H9 (cell line): ENCODE measurements around the gene TMEM187. TPM values are rescaled to one million over a fixed set of nuclear protein-coding genes. Genes with fewer than 3 reads are reported as not detected.

ENCODE experiments used
- DNase-seq: peaks from one replicate; pipeline ENCODE4 v3.0.0-alpha.2; 2017
- H2AFZ ChIP-seq: one replicate; pipeline ENCODE4 v1.6.1; 2013; ENCODE audit warnings: mild to moderate bottlenecking, low read length, control low read depth, moderate library complexity
- H2AK5ac ChIP-seq: 2 replicates; pipeline ENCODE4 v1.6.1; 2013; ENCODE audit warnings: low read length, control low read depth, mixed read lengths; ENCODE audit not compliant: insufficient read length
- H2BK120ac ChIP-seq: one replicate; pipeline ENCODE4 v1.6.1; 2013; ENCODE audit warnings: low read depth, mild to moderate bottlenecking, low read length, control low read depth, inconsistent platforms; ENCODE audit not compliant: poor library complexity, severe bottlenecking
- H2BK12ac ChIP-seq: 2 replicates; pipeline ENCODE4 v1.6.1; 2013; ENCODE audit warnings: low read length, control low read depth, mixed read lengths, low read depth; ENCODE audit not compliant: insufficient read length
- H2BK15ac ChIP-seq: 2 replicates; pipeline ENCODE4 v1.6.1; 2013; ENCODE audit warnings: low read depth, low read length, control low read depth
- H2BK20ac ChIP-seq: one replicate; pipeline ENCODE4 v1.6.1; 2013; ENCODE audit warnings: low read depth, mild to moderate bottlenecking, low read length, control low read depth, inconsistent platforms; ENCODE audit not compliant: poor library complexity, severe bottlenecking
- H2BK5ac ChIP-seq: 2 replicates; pipeline ENCODE4 v1.6.1; 2013; ENCODE audit warnings: low read length, control low read depth, mixed read lengths; ENCODE audit not compliant: insufficient read length
- H3K14ac ChIP-seq: 2 replicates; pipeline ENCODE4 v1.6.1; 2013; ENCODE audit warnings: low read length, control low read depth; ENCODE audit not compliant: insufficient read depth
- H3K18ac ChIP-seq: 2 replicates; pipeline ENCODE4 v1.6.1; 2013; ENCODE audit warnings: low read depth, mild to moderate bottlenecking, mixed read lengths, low read length, control low read depth; ENCODE audit not compliant: insufficient read length
- H3K23ac ChIP-seq: 2 replicates; pipeline ENCODE4 v1.6.1; 2013; ENCODE audit warnings: low read length, control low read depth, mixed read lengths, low read depth; ENCODE audit not compliant: insufficient read length
- H3K23me2 ChIP-seq: 2 replicates; pipeline ENCODE4 v1.6.1; 2013; ENCODE audit warnings: low read depth, mild to moderate bottlenecking, mixed read lengths, low read length, control low read depth; ENCODE audit not compliant: insufficient read length, poor library complexity, severe bottlenecking
- H3K27ac ChIP-seq: 2 replicates; pipeline ENCODE4 v1.5.1; 2013; ENCODE audit warnings: low read length, control low read depth, mixed read lengths, low read depth; ENCODE audit not compliant: insufficient read length
- H3K27me3 ChIP-seq: 2 replicates; pipeline ENCODE4 v1.6.1; 2013; ENCODE audit warnings: low read length, control low read depth, inconsistent platforms; ENCODE audit not compliant: insufficient read depth
- H3K4ac ChIP-seq: 2 replicates; pipeline ENCODE4 v1.6.1; 2013; ENCODE audit warnings: low read depth, mild to moderate bottlenecking, control low read depth, inconsistent platforms, low read length, moderate library complexity
- H3K4me1 ChIP-seq: 2 replicates; pipeline ENCODE4 v1.6.1; 2013; ENCODE audit warnings: low read length, control low read depth, inconsistent platforms; ENCODE audit not compliant: insufficient read depth
- H3K4me2 ChIP-seq: 2 replicates; pipeline ENCODE4 v1.6.1; 2013; ENCODE audit warnings: low read length, control low read depth, mixed read lengths; ENCODE audit not compliant: insufficient read length, insufficient read depth
- H3K56ac ChIP-seq: 2 replicates; pipeline ENCODE4 v1.6.1; 2013; ENCODE audit warnings: low read depth, mild to moderate bottlenecking, mixed read lengths, low read length, control low read depth; ENCODE audit not compliant: insufficient read length
- H3K79me1 ChIP-seq: 2 replicates; pipeline ENCODE4 v1.6.1; 2013; ENCODE audit warnings: low read depth, mild to moderate bottlenecking, moderate library complexity, low read length, control low read depth, inconsistent platforms; ENCODE audit not compliant: insufficient read depth, poor library complexity, severe bottlenecking
- H3K79me2 ChIP-seq: 2 replicates; pipeline ENCODE4 v1.6.1; 2013; ENCODE audit warnings: low read length, control low read depth, inconsistent platforms; ENCODE audit not compliant: insufficient read depth
- H3K9ac ChIP-seq: 2 replicates; pipeline ENCODE4 v1.6.1; 2013; ENCODE audit warnings: low read length, control low read depth, mixed read lengths; ENCODE audit not compliant: insufficient read length; ENCODE audit errors: extremely low read depth
- H3K9me3 ChIP-seq: one replicate; pipeline ENCODE4 v1.6.1; 2013; ENCODE audit warnings: low read depth, low read length, inconsistent platforms; ENCODE audit not compliant: control insufficient read depth
- H3T11ph ChIP-seq: one replicate; pipeline ENCODE4 v1.6.1; 2013; ENCODE audit warnings: mild to moderate bottlenecking, low read length, control low read depth, inconsistent platforms
- H4K20me1 ChIP-seq: one replicate; pipeline ENCODE4 v1.6.1; 2013; ENCODE audit not compliant: control insufficient read depth, insufficient read length, insufficient read depth
- H4K5ac ChIP-seq: 2 replicates; pipeline ENCODE4 v1.6.1; 2013; ENCODE audit warnings: low read depth, mild to moderate bottlenecking, mixed read lengths, low read length, control low read depth; ENCODE audit not compliant: insufficient read length
- H4K8ac ChIP-seq: replicated peaks from 2 replicates; pipeline ENCODE4 v1.6.1; 2013; ENCODE audit warnings: low read length, control low read depth, mixed read lengths, low read depth; ENCODE audit not compliant: insufficient read length
- H4K91ac ChIP-seq: 2 replicates; pipeline ENCODE4 v1.6.1; 2013; ENCODE audit warnings: low read depth, mild to moderate bottlenecking, moderate library complexity, mixed read lengths, low read length, control low read depth; ENCODE audit not compliant: insufficient read length
- H3K27ac Mint-ChIP-seq, 3 experiments: 2 replicates in 2 of 3; 3 replicates in 1 of 3; pipeline ENCODE4 v1.8.0; 2020 to 2021; ENCODE audit warnings: mixed read lengths in 3 of 3, mild to moderate bottlenecking in 1 of 3, moderate library complexity in 1 of 3
- H3K27me3 Mint-ChIP-seq: 2 replicates; pipeline ENCODE4 v1.8.0; 2021; ENCODE audit warnings: low read depth, mild to moderate bottlenecking, moderate library complexity, mixed read lengths
- H3K36me3 Mint-ChIP-seq, 3 experiments: 2 replicates in 2 of 3; 3 replicates in 1 of 3; pipeline ENCODE4 v1.8.0; 2020 to 2021; ENCODE audit warnings: low read depth in 3 of 3, mixed read lengths in 3 of 3; ENCODE audit not compliant: insufficient read depth in 1 of 3
- H3K4me1 Mint-ChIP-seq, 2 experiments: 2 replicates each; pipeline ENCODE4 v1.8.0; 2020; ENCODE audit warnings: mixed read lengths in 2 of 2
- H3K4me3 Mint-ChIP-seq, 2 experiments: 2 replicates in 1 of 2; 3 replicates in 1 of 2; pipeline ENCODE4 v1.8.0; 2020 to 2021; ENCODE audit warnings: mild to moderate bottlenecking in 2 of 2, mixed read lengths in 2 of 2, moderate library complexity in 1 of 2
- H3K9me3 Mint-ChIP-seq, 2 experiments: 2 replicates in 1 of 2; 3 replicates in 1 of 2; pipeline ENCODE4 v1.8.0; 2020; ENCODE audit warnings: mild to moderate bottlenecking in 2 of 2, mixed read lengths in 2 of 2, moderate library complexity in 1 of 2
- CTCF ChIP-seq: fragments of 200-600 bp; sonication (generic); conservative IDR thresholded peaks from 3 replicates; pipeline ENCODE4 v1.8.0; 2021; ENCODE audit warnings: antibody characterized with exemption, mild to moderate bottlenecking
- WGBS: extraction: QIAGEN DNeasy Blood & Tissue Kit; methylation state at CpG from one replicate; pipeline ENCODE4 v1.1.7; 2013; ENCODE audit warnings: missing lambda C conversion rate, low lambda C conversion rate, mixed read lengths; ENCODE audit not compliant: insufficient read length; ENCODE audit errors: extremely low coverage; 5-methylcytosine and 5-hydroxymethylcytosine counted together
- total RNA-seq: library from RNA; stranded (reverse); gene quantifications from 2 replicates; pipeline ENCODE4 v1.2.1, GENCODE V29; 2021

TMEM187 gene
- total RNA-seq, 1 experiment from 2014 or later, result 2.7 TPM

GRCh38 chrX:153931151-153931550 lies 41.4 kb upstream of the TMEM187 start:
- H4K91ac ChIP-seq, result no peak overlapping the region
- peaks cover 21% of the 10 kb centered on the region for H3K23me2 ChIP-seq
- no peaks in the 10 kb centered on the region; the same call in 1 of the 2 replicates for H3K79me2 ChIP-seq
- H3K27me3 Mint-ChIP-seq, result no peaks in the 10 kb centered on the region
- H4K8ac ChIP-seq, result no peak overlapping the region
- H3K9me3 ChIP-seq, result peaks cover 22% of the 10 kb centered on the region
- no peak for TF ChIP-seq CTCF
- no peak overlapping the region for H2AFZ ChIP-seq
- H2AK5ac ChIP-seq, result no peak overlapping the region
- peak overlapping the region in 1 of 2 experiments; percentile 4; a peak in 1 of 5 replicates for H3K4me3 Mint-ChIP-seq
- peaks cover 54 to 66% of the 10 kb centered on the region in 2 experiments for H3K9me3 Mint-ChIP-seq
- no peak overlapping the region for H3K23ac ChIP-seq
- H3K4me1 ChIP-seq, result no peaks in the 10 kb centered on the region
- no peak overlapping the region for H3K4me2 ChIP-seq
- no peak overlapping the region for H3K9ac ChIP-seq
- no peak overlapping the region for H3K14ac ChIP-seq
- H3K27me3 ChIP-seq, result no peaks in the 10 kb centered on the region
- WGBS, result no CpG with 5 or more reads among the region's 8 CpGs
- no peaks in the 10 kb centered on the region for H4K20me1 ChIP-seq
- no peak overlapping the region for H3K56ac ChIP-seq
- no peak overlapping the region for H3K4ac ChIP-seq
- no peak overlapping the region for H2BK12ac ChIP-seq
- H3K27ac ChIP-seq, result no peak overlapping the region
- no peak overlapping the region for H2BK20ac ChIP-seq
- H3K18ac ChIP-seq, result no peak overlapping the region
- DNase-seq, result no peak
- no peak overlapping the region for H3T11ph ChIP-seq
- no peak overlapping the region for H2BK120ac ChIP-seq
- H3K36me3 Mint-ChIP-seq, result peaks cover 19 to 47% (median 26%) of the 10 kb centered on the region in 3 experiments
- H3K4me1 Mint-ChIP-seq, result peaks cover 2 to 32% of the 10 kb centered on the region in 2 experiments
- peak overlapping the region in 1 of 3 experiments; percentile 60; a peak in 1 of 7 replicates for H3K27ac Mint-ChIP-seq
- no peaks in the 10 kb centered on the region for H3K79me1 ChIP-seq
- no peak overlapping the region for H4K5ac ChIP-seq
- no peak overlapping the region for H2BK15ac ChIP-seq
- H2BK5ac ChIP-seq, result no peak overlapping the region
